Pancreas (tissue), 10 donors: ENCODE results near the gene GLP2R. TPM values are rescaled to one million over a fixed set of nuclear protein-coding genes. Genes with fewer than 3 reads are reported as not detected.

Source experiments
- ATAC-seq, 4 donors: fragments of 200-7000 bp; cut with Tn5 transposase; one replicate each; pipeline versions ENCODE4 v1.8.0 to v1.9.1; 2020; ENCODE audit warnings: mild to moderate bottlenecking in 4 of 4, moderate library complexity in 4 of 4
- DNase-seq, 6 donors: peaks; one replicate each; pipeline ENCODE4 v3.0.0-alpha.2; 2020
- FAIRE-seq: peaks from 2 replicates; lab custom pipeline; 2012; peaks lifted over from hg19 to GRCh38; lab: Jason Lieb, UNC
- H3K27ac ChIP-seq, 4 donors: fragments of 200-600 bp; sonication (generic); 1 replicate in 3 of 4; 2 replicates in 1 of 4; pipeline versions ENCODE4 v1.5.0 to v1.8.0; 2020
- H3K27me3 ChIP-seq, 4 donors: fragments of 200-600 bp; one replicate each; pipeline ENCODE4 v1.8.0; 2021
- H3K36me3 ChIP-seq, 3 donors: fragments of 200-600 bp; sonication (generic) in 1 of 3; one replicate each; pipeline versions ENCODE4 v1.5.0 to v1.8.0; 2020 to 2021
- H3K4me1 ChIP-seq, 3 donors: fragments of 200-600 bp; one replicate each; pipeline ENCODE4 v1.8.0; 2021
- H3K4me3 ChIP-seq, 4 donors: fragments of 200-600 bp; sonication (generic) in 2 of 4; one replicate each; pipeline versions ENCODE4 v1.5.0 to v1.8.0; 2020 to 2021
- H3K9me3 ChIP-seq, 4 donors: fragments of 200-600 bp; one replicate each; pipeline ENCODE4 v1.8.0; 2021
- CTCF ChIP-seq, 4 donors: fragments of 200-600 bp; sonication (generic) in 3 of 4; IDR thresholded peaks; one replicate each; pipeline versions ENCODE4 v1.5.0 to v1.8.0; 2021; ENCODE audit warnings: antibody characterized with exemption in 4 of 4
- WGBS, 2 donors: extraction: QIAGEN DNeasy Blood & Tissue Kit; methylation state at CpG; one replicate each; pipeline ENCODE4 v1.1.7; 2013; 5-methylcytosine and 5-hydroxymethylcytosine counted together
- intact Hi-C, 3 donors: fragments of 100-400 bp; cut with DNase I; formaldehyde crosslinking; loops; one replicate each; pipeline versions ENCODE4 v1.11.1 to v1.14.2; 2022
- polyA plus RNA-seq, 2 donors: library from polyadenylated mRNA; stranded (reverse); fragments of 200-250 nt; gene quantifications; one replicate each; pipeline ENCODE4 v1.2.3, GENCODE V29; 2013
- total RNA-seq, 6 donors: library from RNA; stranded (reverse); fragmentation: NEBNext Ultra II Directional in 4 of 6; extraction: Animal tissue kit (Norgen Biotek cat#: 25700) in 4 of 6; gene quantifications; one replicate each; pipeline versions ENCODE4 v1.2.1 to v1.2.4, GENCODE V29; 2021 to 2023
- donor health status: healthy with polysubstance abuse.
- donor health status: DM: no; HTN: no; CAD: no; lungs with moderate emphysema.
- donor health status: DM: no; HTN: no; CAD: no.
- donor health status: control.
- donor health status: control.
- donor health status: Bipolar disorder and iron deficiency.
- donor health status: DM: yes; HTN: yes; CAD: no.
- donor health status: DM: no; HTN: no; CAD: no.
- donor health status: DM: no; HTN: no; CAD: no.
- donor health status: DM: yes; HTN: yes; CAD: no.

The GLP2R gene
- total and polyA plus RNA-seq, 8 donors, result 0.39 to 1.7 (median 0.97) TPM

- intact Hi-C loops, result no loop called here
- Histone ChIP-seq H3K4me3 (no peak overlapping the region), H3K9me3 (no peaks in the 10 kb centered on the region), H3K27ac (no peak overlapping the region), H3K36me3 (no peaks in the 10 kb centered on the region), H3K4me1 (no peaks in the 10 kb centered on the region), H3K27me3 (no peaks in the 10 kb centered on the region)
- WGBS, 2 donors, result 49 to 64% methylated on average over 13 of the region's 13 CpGs
- TF ChIP-seq CTCF (IDR thresholded peaks at IDR 0.05), result no peak
- DNase-seq (no peak), ATAC-seq (no peak), FAIRE-seq (no peak)
These were observed 71.7 kb downstream of the GLP2R start for GRCh38 chr17:9897372-9897968.

GRCh38 chr17:9898812-9899211, 73.1 kb downstream of the GLP2R start:
- ATAC-seq (no peak), DNase-seq (no peak), FAIRE-seq (no peak)
- intact Hi-C loops, result no loop called here
- H3K9me3 ChIP-seq, result no peaks in the 10 kb centered on the region
- no peak overlapping the region for H3K27ac ChIP-seq
- H3K27me3 ChIP-seq, result no peaks in the 10 kb centered on the region
- no peaks in the 10 kb centered on the region for H3K36me3 ChIP-seq
- WGBS, 2 donors, result 65 to 79% methylated on average over 8 of the region's 8 CpGs
- no peaks in the 10 kb centered on the region for H3K4me1 ChIP-seq
- no peak overlapping the region for H3K4me3 ChIP-seq
- no peak for TF ChIP-seq CTCF (IDR thresholded peaks at IDR 0.05)

- DNase-seq (peak in 2 of 6 donors; percentile 8 to 14), FAIRE-seq (no peak), ATAC-seq (peak in 2 of 4 donors; percentile 18 to 60)
- TF ChIP-seq CTCF (IDR thresholded peaks at IDR 0.05), result no peak
- intact Hi-C loops, result no loop called here
- Histone ChIP-seq H3K4me1 (no peaks in the 10 kb centered on the region), H3K9me3 (no peaks in the 10 kb centered on the region), H3K4me3 (no peak overlapping the region), H3K27me3 (no peaks in the 10 kb centered on the region), H3K27ac (no peak overlapping the region), H3K36me3 (no peaks in the 10 kb centered on the region)
- 56 to 66% methylated on average over 21 of the region's 21 CpGs for WGBS, 2 donors
These were observed 73.7 kb downstream of the GLP2R start for GRCh38 chr17:9899280-9900043.

- no peaks in the 10 kb centered on the region for H3K36me3 ChIP-seq
- intact Hi-C loops, result no loop called here
- DNase-seq (no peak), ATAC-seq (peak in 2 of 4 donors; percentile 18 to 36), FAIRE-seq (no peak)
- 27 to 37% methylated on average over 8 of the region's 8 CpGs for WGBS, 2 donors
- TF ChIP-seq CTCF (IDR thresholded peaks at IDR 0.05), result no peak
- no peak overlapping the region for H3K27ac ChIP-seq
- no peak overlapping the region for H3K4me3 ChIP-seq
- H3K4me1 ChIP-seq, result no peaks in the 10 kb centered on the region
- H3K27me3 ChIP-seq, result no peaks in the 10 kb centered on the region
- no peaks in the 10 kb centered on the region for H3K9me3 ChIP-seq
These were observed 74.4 kb downstream of the GLP2R start for GRCh38 chr17:9900044-9900594.
